H1 (cell line): ENCODE data around the gene RREB1. TPM values are rescaled to one million over a fixed set of nuclear protein-coding genes. Genes with fewer than 3 reads are reported as not detected.

ENCODE experiments used
- CTCF ChIA-PET: fragments of 300-600 bp; sonication (Branson Sonifier 250); formaldehyde crosslinking; loops from one replicate; lab custom pipeline; 2021; ENCODE audit not compliant: partially characterized antibody; lab: Charles Lee
- POLR2A ChIA-PET: fragments of 300-600 bp; sonication (Branson Sonifier 250); formaldehyde crosslinking; loops from one replicate; lab custom pipeline; 2021; ENCODE audit warnings: inconsistent platforms; ENCODE audit not compliant: partially characterized antibody; lab: Charles Lee
- DNase-seq, 2 experiments: peaks; one replicate each; pipeline versions ENCODE4 v3.0.0 to v3.0.0-alpha.2; 2010 to 2022; ENCODE audit warnings: low spot score in 2 of 2, low read depth in 1 of 2, mixed read lengths in 1 of 2
- FAIRE-seq: peaks from 2 replicates; lab custom pipeline; 2011; peaks lifted over from hg19 to GRCh38; lab: Jason Lieb, UNC
- H2AFZ ChIP-seq: 2 replicates; pipeline ENCODE4 v1.8.1; 2012; ENCODE audit warnings: low read length, inconsistent platforms
- H2AK5ac ChIP-seq: 2 replicates; pipeline ENCODE4 v1.6.1; 2013; ENCODE audit warnings: low read depth, low read length
- H2BK120ac ChIP-seq: replicated peaks from 2 replicates; pipeline ENCODE3; 2013; ENCODE audit warnings: low read depth, low read length, inconsistent platforms
- H2BK12ac ChIP-seq: 2 replicates; pipeline ENCODE4 v1.6.1; 2013; ENCODE audit warnings: low read depth, low read length
- H2BK15ac ChIP-seq: 2 replicates; pipeline ENCODE4 v1.6.1; 2013; ENCODE audit warnings: low read length
- H2BK20ac ChIP-seq: 2 replicates; pipeline ENCODE4 v1.6.1; 2013; ENCODE audit warnings: low read length
- H2BK5ac ChIP-seq: 2 replicates; pipeline ENCODE4 v1.6.1; 2013; ENCODE audit warnings: low read depth, low read length
- H3K14ac ChIP-seq: 2 replicates; pipeline ENCODE4 v1.6.1; 2013; ENCODE audit warnings: inconsistent platforms; ENCODE audit not compliant: insufficient read length
- H3K18ac ChIP-seq: 2 replicates; pipeline ENCODE4 v1.6.1; 2013; ENCODE audit warnings: low read length; ENCODE audit errors: extremely low read depth
- H3K23ac ChIP-seq: 2 replicates; pipeline ENCODE4 v1.6.1; 2013; ENCODE audit warnings: inconsistent platforms; ENCODE audit not compliant: insufficient read length
- H3K23me2 ChIP-seq: 2 replicates; pipeline ENCODE4 v1.6.1; 2013; ENCODE audit warnings: low read depth, low read length
- H3K27ac ChIP-seq: 2 replicates; pipeline ENCODE4 v1.6.1; 2011; ENCODE audit warnings: low read depth, low read length, inconsistent platforms
- H3K27me3 ChIP-seq, 4 experiments: replicated peaks in 1 of 4; 1 replicate in 1 of 4; 2 replicates in 3 of 4; pipeline versions ENCODE4 v1.6.1 to v1.8.1; 2011 to 2013; ENCODE audit warnings: low read length in 3 of 4, mild to moderate bottlenecking in 3 of 4, inconsistent platforms in 2 of 4, mixed read lengths in 2 of 4, moderate library complexity in 1 of 4; ENCODE audit not compliant: control insufficient read depth in 3 of 4, insufficient read depth in 3 of 4; ENCODE audit errors: extremely low read depth in 1 of 4
- H3K36me3 ChIP-seq, 4 experiments: 2 replicates each; pipeline versions ENCODE4 v1.6.1 to v1.8.1; 2011 to 2013; ENCODE audit warnings: mild to moderate bottlenecking in 4 of 4, low read length in 3 of 4, moderate library complexity in 2 of 4, control low read depth in 1 of 4, inconsistent platforms in 1 of 4; ENCODE audit not compliant: insufficient read depth in 4 of 4, control insufficient read depth in 2 of 4
- H3K4ac ChIP-seq: replicated peaks from 2 replicates; pipeline ENCODE3; 2013; ENCODE audit warnings: low read length, low read depth, mixed read lengths, inconsistent platforms; ENCODE audit not compliant: insufficient read length
- H3K4me1 ChIP-seq, 4 experiments: replicated peaks in 1 of 4; 1 replicate in 1 of 4; 2 replicates in 3 of 4; pipeline versions ENCODE4 v1.6.1 to v1.8.1; 2011 to 2013; ENCODE audit warnings: low read length in 3 of 4, inconsistent platforms in 2 of 4, mixed read lengths in 1 of 4; ENCODE audit not compliant: insufficient read depth in 4 of 4, control insufficient read depth in 3 of 4
- H3K4me2 ChIP-seq, 2 experiments: 2 replicates each; pipeline versions ENCODE4 v1.6.1 to v1.8.1; 2011 to 2013; ENCODE audit warnings: low read depth in 2 of 2, low read length in 2 of 2, control low read depth in 1 of 2, inconsistent platforms in 1 of 2, mild to moderate bottlenecking in 1 of 2; ENCODE audit not compliant: insufficient read depth in 1 of 2
- H3K4me3 ChIP-seq, 4 experiments: fragments of 200-600, 300-600 bp in 1 of 4; sonication (generic), shearing (Covaris generic), sonication (Bioruptor Twin) in 1 of 4; 2 replicates each; pipeline versions ENCODE4 v1.5.1 to v1.8.1; 2011 to 2016; ENCODE audit warnings: low read length in 4 of 4, low read depth in 3 of 4, control low read depth in 2 of 4, inconsistent platforms in 2 of 4, mild to moderate bottlenecking in 2 of 4, mixed read lengths in 1 of 4, moderate library complexity in 1 of 4; ENCODE audit not compliant: insufficient read depth in 2 of 4; ENCODE audit errors: extremely low read depth in 1 of 4
- H3K56ac ChIP-seq: replicated peaks from 2 replicates; pipeline ENCODE3; 2013; ENCODE audit warnings: low read depth, mild to moderate bottlenecking, mixed read lengths, low read length, inconsistent platforms; ENCODE audit not compliant: insufficient read length
- H3K79me1 ChIP-seq: 2 replicates; pipeline ENCODE4 v1.6.1; 2013; ENCODE audit warnings: low read depth, low read length, control low read depth
- H3K79me2 ChIP-seq, 2 experiments: 2 replicates each; pipeline versions ENCODE4 v1.6.1 to v1.8.1; 2012 to 2013; ENCODE audit warnings: low read length in 2 of 2, mild to moderate bottlenecking in 2 of 2, inconsistent platforms in 1 of 2; ENCODE audit not compliant: insufficient read depth in 2 of 2, control insufficient read depth in 1 of 2
- H3K9ac ChIP-seq, 4 experiments: replicated peaks in 1 of 4; 1 replicate in 1 of 4; 2 replicates in 3 of 4; pipeline versions ENCODE4 v1.6.1 to v1.8.1; 2011 to 2013; ENCODE audit warnings: low read depth in 3 of 4, low read length in 3 of 4, control low read depth in 2 of 4, mild to moderate bottlenecking in 2 of 4, moderate library complexity in 2 of 4, inconsistent platforms in 1 of 4; ENCODE audit errors: extremely low read depth in 1 of 4
- H3K9me3 ChIP-seq, 2 experiments: 2 replicates each; pipeline versions ENCODE4 v1.6.1 to v1.8.1; 2012 to 2013; ENCODE audit warnings: mild to moderate bottlenecking in 2 of 2, moderate library complexity in 2 of 2, control low read depth in 1 of 2, inconsistent platforms in 1 of 2, low read depth in 1 of 2, low read length in 1 of 2, mixed read lengths in 1 of 2; ENCODE audit not compliant: insufficient read depth in 2 of 2
- H4K20me1 ChIP-seq, 2 experiments: replicated peaks in 1 of 2; 2 replicates each; pipeline versions ENCODE3 to v1.8.1; 2011 to 2013; ENCODE audit warnings: inconsistent platforms in 2 of 2, low read length in 2 of 2, mild to moderate bottlenecking in 1 of 2; ENCODE audit not compliant: insufficient read depth in 2 of 2, control insufficient read depth in 1 of 2
- H4K5ac ChIP-seq: 2 replicates; pipeline ENCODE4 v1.6.1; 2013; ENCODE audit warnings: low read length, low read depth, mixed read lengths, inconsistent platforms; ENCODE audit not compliant: insufficient read length
- H4K8ac ChIP-seq: 2 replicates; pipeline ENCODE4 v1.8.0; 2013; ENCODE audit warnings: mild to moderate bottlenecking, moderate library complexity, low read length, inconsistent platforms; ENCODE audit not compliant: insufficient read depth; ENCODE audit errors: extremely low read depth
- H4K91ac ChIP-seq: replicated peaks from 2 replicates; pipeline ENCODE3; 2013; ENCODE audit warnings: low read length, mixed read lengths, inconsistent platforms; ENCODE audit not compliant: insufficient read length
- BACH1 ChIP-seq: IDR thresholded peaks from 2 replicates; pipeline ENCODE4 v1.6.1; 2012; ENCODE audit warnings: low read length, improper control_type of control experiment
- CREB1 ChIP-seq: IDR thresholded peaks from 2 replicates; pipeline ENCODE4 v1.6.1; 2012; ENCODE audit warnings: inconsistent platforms
- EP300 ChIP-seq, 2 experiments: IDR thresholded peaks; 1 replicate in 1 of 2; 2 replicates in 1 of 2; pipeline ENCODE4 v1.6.1; 2011 to 2012; ENCODE audit warnings: low read depth in 2 of 2, low read length in 2 of 2, mild to moderate bottlenecking in 2 of 2, borderline replicate concordance in 1 of 2, inconsistent platforms in 1 of 2, moderate library complexity in 1 of 2
- KDM4A ChIP-seq: IDR thresholded peaks from one replicate; pipeline ENCODE4 v1.7.1; 2012; ENCODE audit warnings: low read depth, mild to moderate bottlenecking, moderate library complexity, low read length, inconsistent platforms; ENCODE audit not compliant: severe bottlenecking
- RBBP5 ChIP-seq: IDR thresholded peaks from 2 replicates; pipeline ENCODE4 v1.7.1; 2012; ENCODE audit warnings: low read depth, mild to moderate bottlenecking, inconsistent platforms, low read length, moderate library complexity, borderline replicate concordance
- SIX5 ChIP-seq: IDR thresholded peaks from 2 replicates; pipeline ENCODE4 v1.6.1; 2011; ENCODE audit warnings: mild to moderate bottlenecking, low read depth, low read length
- SRF ChIP-seq: IDR thresholded peaks from 2 replicates; pipeline ENCODE4 v1.6.1; 2011; ENCODE audit warnings: mild to moderate bottlenecking, low read depth, low read length, moderate library complexity
- ZNF274 ChIP-seq: IDR thresholded peaks from 2 replicates; pipeline ENCODE4 v1.7.0; 2012; ENCODE audit warnings: low read length, borderline replicate concordance; ENCODE audit errors: extremely low read depth
- WGBS, 2 experiments: shearing (Covaris generic) in 1 of 2; methylation state at CpG; one replicate each; pipeline versions ENCODE4 v1.1.6 to v1.1.7; 2013 to 2015; ENCODE audit warnings: low lambda C conversion rate in 2 of 2, mixed read lengths in 2 of 2, inconsistent platforms in 1 of 2, low coverage in 1 of 2, missing lambda C conversion rate in 1 of 2; ENCODE audit not compliant: insufficient replicate concordance in 2 of 2, insufficient coverage in 1 of 2, insufficient read length in 1 of 2; ENCODE audit errors: extremely low coverage in 1 of 2, missing lambda C conversion rate in 1 of 2; 5-methylcytosine and 5-hydroxymethylcytosine counted together
- polyA plus RNA-seq, 7 experiments: library from polyadenylated mRNA; depleted of rRNA in 3 of 7; stranded (reverse) in 5 of 7; unstranded in 2 of 7; fragments of >200 nt in 5 of 7; fragments of 200-250 nt in 2 of 7; gene quantifications; 1 replicate in 5 of 7; 2 replicates in 1 of 7; 4 replicates in 1 of 7; pipeline versions ENCODE4 v1.2.1 to v1.2.3, GENCODE V29; 2011 to 2013; ENCODE audit warnings: missing spikeins in 2 of 7, mixed read lengths in 2 of 7
- total RNA-seq: library from RNA; stranded (reverse); fragmentation: NEBNext Ultra II Directional; extraction: Animal tissue kit (Norgen Biotek cat#: 25700); gene quantifications from 2 replicates; pipeline ENCODE4 v1.2.1, GENCODE V29; 2021

The RREB1 gene
- total and polyA plus RNA-seq, 2 of the 8 experiments (the other 6 are each of a cell fraction or from before 2014, with no cell fraction given) = 3.9 to 34.7 TPM

- Histone ChIP-seq H3K4me1 (no peaks in the 10 kb centered on the region), H2BK15ac (no peak overlapping the region), H3K79me2 (no peaks in the 10 kb centered on the region), H4K5ac (no peak overlapping the region), H3K9me3 (no peaks in the 10 kb centered on the region), H3K4ac (no peak overlapping the region), H4K91ac (no peak overlapping the region), H3K56ac (no peak overlapping the region), H3K14ac (no peak overlapping the region), H2AK5ac (no peak overlapping the region), H4K8ac (no peak overlapping the region; the same call in 1 of the 2 replicates), H2BK120ac (no peak overlapping the region), H3K18ac (no peak overlapping the region), H3K27ac (no peak overlapping the region), H2BK12ac (no peak overlapping the region), H3K36me3 (no peaks in the 10 kb centered on the region), H3K4me2 (no peak overlapping the region), H4K20me1 (no peaks in the 10 kb centered on the region), H3K23me2 (no peaks in the 10 kb centered on the region), H3K27me3 (no peaks in the 10 kb centered on the region), H2BK5ac (no peak overlapping the region), H3K79me1 (no peaks in the 10 kb centered on the region), H2BK20ac (no peak overlapping the region), H3K4me3 (no peak overlapping the region), H3K23ac (no peak overlapping the region), H2AFZ (no peak overlapping the region), H3K9ac (no peak overlapping the region)
- DNase-seq = no peak
- FAIRE-seq = no peak
- POLR2A ChIA-PET = interaction anchor here (0.6 kb wide), 1 partner anchor 13 kb away, joined by 3 read pairs; no protein-coding TSS in a partner anchor
- TF ChIP-seq RBBP5 (no peak), CREB1 (no peak), EP300 (IDR thresholded peaks at IDR 0.05; ENCODE audit: borderline replicate concordance in 1 of 2, low read depth in 2 of 2, low read length in 2 of 2) (no peak), KDM4A (no peak), SRF (no peak), BACH1 (no peak), ZNF274 (no peak), SIX5 (no peak)
- CTCF ChIA-PET = interaction anchor here (0.6 to 1.3 kb wide), 4 partner anchors 175 to 520 kb away, joined by 3 to 4 read pairs (median 3); no protein-coding TSS in a partner anchor
- WGBS, 2 experiments = 91% methylated on average over 3 of the region's 3 CpGs; no CpG with 5 or more reads in 1 of the 2 experiments
Observed at GRCh38 chr6:7067305-7067704, 40.5 kb upstream of the RREB1 start.
